HG02798 (cell line): ENCODE results near the gene CELA1.
"Not testable (repeated sequence)": the region's sequence is repeated elsewhere in the genome, so short reads cannot be mapped to it uniquely, and the experiment has no call there.

ENCODE experiments used
- ATAC-seq: cut with Tn5 transposase; IDR thresholded peaks from one replicate; pipeline ENCODE4 v1.9.1; 2021; ENCODE audit warnings: mild to moderate bottlenecking; ENCODE audit not compliant: unreplicated experiment, poor library complexity

The CELA1 gene

DNA sequence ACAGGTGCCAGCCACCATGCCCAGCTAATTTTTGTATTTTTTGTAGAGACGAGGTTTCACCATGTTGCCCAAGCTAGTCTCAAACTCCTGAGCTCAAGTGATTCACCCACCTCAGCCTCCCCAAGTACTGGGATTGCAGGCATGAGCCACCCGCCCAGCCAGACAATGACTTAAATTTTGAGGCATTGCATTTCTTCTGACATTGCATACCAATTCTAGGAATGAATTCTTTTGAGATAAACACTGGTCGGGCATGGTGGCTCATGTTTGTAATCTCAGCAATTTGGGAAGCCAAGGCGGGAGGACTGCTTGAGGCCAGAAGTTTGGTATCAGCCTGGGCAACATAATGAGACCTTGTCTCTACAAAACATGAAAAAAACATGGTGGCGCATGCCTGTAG is 2.5 kb upstream of the CELA1 start:
- no peak for ATAC-seq

GRCh38 chr12:51348116-51348515 is 1.6 kb upstream of the CELA1 start:
- no peak for ATAC-seq

GRCh38 chr12:51345681-51346080 is 798 bp downstream of the CELA1 start:
- no peak for ATAC-seq

GRCh38 chr12:51343201-51343600 is 3.3 kb downstream of the CELA1 start:
- ATAC-seq = no peak

DNA sequence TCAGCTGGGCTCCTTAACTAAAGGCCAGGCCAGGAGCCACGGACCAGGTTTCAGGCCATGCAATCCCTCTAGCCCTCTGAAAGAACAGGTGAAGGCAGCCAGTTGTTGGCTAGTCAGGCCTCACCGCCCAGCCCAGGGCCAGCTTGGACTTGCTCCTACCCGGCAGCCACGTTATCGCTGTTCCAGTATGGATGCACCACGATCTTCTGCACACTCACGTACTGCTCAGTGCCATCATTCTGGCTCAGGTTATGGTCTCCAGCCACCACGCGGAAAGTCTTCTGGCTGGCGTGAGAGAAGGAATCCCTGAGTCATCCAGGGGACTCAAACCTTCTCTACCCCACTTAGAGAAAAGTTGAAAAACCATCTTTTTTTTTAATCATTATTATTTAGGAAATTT is 4.1 kb downstream of the CELA1 start:
- no peak for ATAC-seq

DNA sequence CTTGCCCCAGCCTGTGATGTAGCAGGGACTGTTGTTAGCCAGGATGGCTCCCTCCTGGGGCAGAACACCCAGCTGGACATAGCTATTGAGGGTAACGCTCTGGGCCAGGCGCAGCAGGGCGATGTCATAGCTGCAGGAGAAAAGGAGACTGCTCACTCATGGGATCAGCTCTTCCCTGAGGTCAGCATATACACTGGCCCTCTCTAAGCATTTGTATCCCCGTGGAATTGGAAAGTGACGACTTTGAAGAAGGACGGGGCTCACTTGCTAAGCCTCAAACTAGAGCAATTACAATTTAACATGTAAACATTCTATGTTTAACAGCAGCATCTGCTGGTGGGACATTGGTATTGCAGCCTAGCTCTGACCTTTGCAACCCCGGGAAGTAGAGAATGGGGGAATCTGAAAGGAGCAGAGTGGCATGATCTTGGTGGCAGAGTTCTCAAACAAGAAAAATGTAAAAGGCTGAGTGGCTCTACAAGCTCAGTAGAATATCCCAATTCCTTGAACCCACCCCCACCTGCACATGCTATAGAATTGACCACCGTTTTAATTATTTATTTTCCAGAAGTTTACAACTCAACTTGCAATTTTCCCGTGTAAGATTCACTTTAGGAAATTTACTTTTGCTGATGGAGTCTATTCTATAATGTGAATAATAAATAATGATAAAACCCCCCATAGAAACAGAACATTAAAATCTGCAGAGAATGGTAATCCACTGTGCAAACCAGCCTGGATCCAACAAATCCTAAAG is 5.0 kb downstream of the CELA1 start:
- peak; percentile 44 for ATAC-seq

GRCh38 chr12:51339750-51340149 is 6.7 kb downstream of the CELA1 start:
- no peak for ATAC-seq

DNA sequence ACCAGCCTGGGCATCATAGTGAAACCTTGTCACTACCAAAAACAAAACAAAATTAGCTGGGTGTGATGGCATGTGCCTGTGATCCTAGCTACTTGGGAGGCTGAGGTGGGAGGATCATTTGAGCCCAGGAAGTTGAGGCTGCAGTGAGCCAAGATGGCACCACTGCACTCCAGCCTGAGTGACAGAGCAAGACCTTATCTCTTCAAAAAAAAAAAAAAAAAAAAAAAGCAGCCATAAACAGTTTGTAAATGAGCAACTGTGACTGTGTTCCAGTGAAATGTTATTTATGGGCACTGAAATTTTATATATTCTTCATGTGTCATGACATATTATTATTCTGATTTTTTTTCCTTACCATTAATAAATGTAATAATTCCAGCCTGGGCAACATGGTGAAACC is 9.1 kb downstream of the CELA1 start:
- not testable (repeated sequence) for ATAC-seq

DNA sequence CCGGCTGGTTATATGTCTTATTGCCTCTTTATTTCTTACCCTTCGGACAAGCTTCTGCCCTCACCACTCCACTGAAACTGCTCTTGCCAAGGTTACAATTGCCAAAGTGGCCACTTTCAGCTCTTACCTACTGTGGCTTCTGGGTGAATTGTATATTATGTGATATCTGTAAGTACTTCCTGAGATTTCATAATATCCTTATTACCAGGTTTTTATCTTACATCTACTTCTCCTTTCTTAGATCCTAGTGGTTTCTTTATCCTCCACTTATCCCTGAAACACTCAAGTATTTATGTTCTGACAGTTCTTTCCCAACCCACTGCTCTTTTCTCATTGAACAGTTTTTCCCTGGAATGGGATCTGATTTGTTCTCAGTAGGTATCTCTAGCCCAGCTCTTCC is 10.5 kb downstream of the CELA1 start:
- ATAC-seq = no peak

- ATAC-seq = no peak
These were observed 11.7 kb downstream of the CELA1 start for GRCh38 chr12:51334764-51335163.

DNA sequence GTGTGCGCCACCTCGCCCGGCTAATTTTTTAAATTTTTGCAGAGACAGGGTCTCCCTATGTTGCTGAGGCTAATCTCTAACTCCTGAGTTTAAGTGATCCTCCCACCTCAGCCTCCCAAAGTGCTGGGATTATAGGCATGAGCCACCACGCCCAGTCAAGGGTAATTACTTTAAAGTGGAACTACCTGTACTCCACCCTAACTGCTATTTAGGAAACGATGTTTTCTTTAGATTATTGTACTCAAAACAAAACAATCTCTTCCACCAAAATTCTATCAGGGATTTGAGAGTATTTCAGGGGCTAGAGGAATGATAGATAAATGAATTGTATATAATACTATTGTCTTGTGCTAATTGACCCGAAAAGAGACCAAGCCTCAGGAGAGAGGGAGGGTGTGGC is 12.9 kb downstream of the CELA1 start:
- ATAC-seq = no peak

- ATAC-seq = no peak
These were observed 16.3 kb downstream of the CELA1 start for GRCh38 chr12:51330186-51330585.

DNA sequence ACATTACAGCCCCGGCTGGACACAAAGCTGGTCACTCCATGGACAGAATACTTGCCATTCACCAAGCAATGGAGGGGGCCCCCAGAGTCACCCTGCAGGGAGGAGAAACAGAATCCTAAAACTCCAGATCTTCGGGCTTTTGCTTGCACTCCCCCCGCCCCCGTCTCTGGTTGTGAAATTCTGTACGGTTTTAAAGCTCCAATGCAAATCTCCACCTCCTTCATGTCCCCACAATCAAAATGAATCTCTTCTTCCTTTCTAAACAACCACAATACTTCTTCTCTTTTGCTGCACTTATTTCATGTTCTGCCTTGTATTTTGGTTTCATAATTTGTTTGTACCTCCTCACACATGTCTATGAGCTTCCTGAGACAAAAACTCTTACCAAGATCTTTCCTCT is 16.7 kb downstream of the CELA1 start:
- ATAC-seq = no peak

GRCh38 chr12:51328587-51328986 is 17.9 kb downstream of the CELA1 start:
- ATAC-seq = no peak

DNA sequence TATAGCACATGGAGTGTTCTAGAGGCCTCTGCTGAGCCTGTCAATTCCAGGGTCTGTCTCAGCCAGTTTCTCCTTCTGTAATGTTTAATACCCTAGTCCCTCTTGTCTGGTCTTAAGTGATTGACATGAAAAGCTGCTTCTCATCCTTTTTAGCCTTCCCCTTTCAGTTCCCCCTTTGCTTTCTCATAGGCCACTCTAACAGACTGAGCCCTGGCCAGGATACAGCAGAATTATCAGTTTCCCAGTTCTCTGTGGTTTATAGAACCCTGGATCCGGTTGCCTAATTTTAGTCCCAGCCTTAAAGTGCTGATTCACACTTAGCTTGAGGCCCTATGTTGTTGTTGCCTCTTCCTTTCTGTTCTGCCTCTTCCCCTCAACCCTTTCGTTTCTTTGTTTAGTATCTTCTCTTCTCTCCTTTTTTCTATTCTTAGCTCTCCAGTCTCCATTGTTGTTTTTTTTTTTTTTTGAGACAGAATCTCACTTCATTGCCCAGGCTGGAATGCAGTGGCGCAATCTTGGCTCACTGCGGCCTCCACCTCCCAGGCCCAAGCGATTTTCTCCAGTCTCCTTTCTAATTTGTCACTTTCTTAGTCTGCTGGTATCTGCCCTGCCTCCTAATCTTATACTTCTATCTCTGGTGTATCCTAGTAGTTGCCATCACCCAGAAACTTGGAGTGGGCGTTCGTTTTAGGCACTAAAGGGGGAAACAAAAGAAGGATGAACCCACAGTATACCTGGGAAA is 19.6 kb downstream of the CELA1 start:
- ATAC-seq = peak; percentile 53

DNA sequence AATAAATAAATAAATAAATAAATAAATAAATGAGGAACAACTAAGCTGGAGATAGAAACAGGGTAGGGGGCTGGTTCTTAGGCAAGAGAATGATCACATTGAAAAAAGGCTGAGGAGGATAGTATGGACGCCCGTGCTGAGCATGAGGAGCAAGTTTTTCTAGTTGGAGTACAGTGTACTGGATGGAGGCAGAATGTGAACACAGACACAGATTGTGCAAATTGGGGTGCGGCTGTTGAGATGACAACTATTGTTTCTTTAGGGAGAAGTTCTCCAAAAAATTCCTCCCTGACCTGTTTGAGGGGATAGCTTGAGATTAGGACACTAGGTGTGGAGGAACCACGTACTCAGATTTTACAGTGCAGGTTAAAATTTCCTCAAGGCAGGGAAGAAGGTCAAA is 21.5 kb downstream of the CELA1 start:
- no peak for ATAC-seq

DNA sequence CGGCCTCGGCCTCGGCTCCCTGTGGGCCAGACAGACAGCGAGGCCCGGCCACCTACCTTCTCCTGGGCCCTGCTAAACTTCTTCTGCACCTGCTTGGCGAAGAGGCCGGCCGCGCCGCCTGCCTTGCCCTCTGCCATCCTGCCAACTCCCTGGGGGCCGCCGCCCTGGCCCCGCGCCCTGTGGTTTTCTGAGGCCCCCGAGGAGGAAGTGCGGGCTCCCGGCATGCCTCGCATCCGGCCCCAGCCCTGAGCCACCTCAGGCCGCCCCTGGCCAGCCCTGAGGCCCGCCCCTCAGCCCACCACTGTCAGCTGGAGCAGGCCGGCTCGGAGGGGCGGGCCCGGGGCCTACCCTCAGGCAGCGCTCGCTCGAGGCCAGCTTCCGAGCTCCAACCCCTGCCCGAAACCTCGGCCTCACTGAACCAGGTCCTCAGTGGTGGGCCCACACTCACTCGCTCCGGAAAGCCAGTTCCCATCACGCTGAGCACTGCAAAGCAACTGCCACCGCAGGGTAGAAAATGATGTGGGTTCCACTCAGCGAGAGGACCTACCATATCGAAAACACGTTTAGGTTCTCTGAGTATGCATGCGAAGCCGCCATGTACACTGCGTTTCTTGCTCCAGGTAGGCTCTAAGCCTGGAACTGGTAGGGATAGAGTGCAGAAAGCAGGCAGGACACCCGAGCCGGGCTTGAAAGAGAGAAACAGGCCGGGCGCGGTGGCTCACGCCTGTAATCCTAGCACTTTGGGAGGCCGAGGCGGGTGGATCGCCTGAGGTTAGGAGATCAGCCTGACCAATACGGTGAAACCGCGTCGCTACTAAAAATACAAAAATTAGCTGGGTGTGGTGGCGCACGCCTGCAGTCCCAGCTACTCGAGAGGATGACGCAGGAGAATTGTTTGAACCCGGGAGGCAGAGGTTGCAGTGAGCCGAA is 22.2 kb downstream of the CELA1 start, which contains the start of gene BIN2:
Gene BIN2, minus strand, starts transcription at position 209 of the 930 bp plus-strand sequence. Its CDS starts 72 bp downstream, at position 137.
- peak; percentile 58 for ATAC-seq

- no peak for ATAC-seq
These were observed 23.0 kb downstream of the CELA1 start for GRCh38 chr12:51323317-51323960.

- ATAC-seq = no peak
These were observed 24.0 kb downstream of the CELA1 start for GRCh38 chr12:51322452-51322851.

DNA sequence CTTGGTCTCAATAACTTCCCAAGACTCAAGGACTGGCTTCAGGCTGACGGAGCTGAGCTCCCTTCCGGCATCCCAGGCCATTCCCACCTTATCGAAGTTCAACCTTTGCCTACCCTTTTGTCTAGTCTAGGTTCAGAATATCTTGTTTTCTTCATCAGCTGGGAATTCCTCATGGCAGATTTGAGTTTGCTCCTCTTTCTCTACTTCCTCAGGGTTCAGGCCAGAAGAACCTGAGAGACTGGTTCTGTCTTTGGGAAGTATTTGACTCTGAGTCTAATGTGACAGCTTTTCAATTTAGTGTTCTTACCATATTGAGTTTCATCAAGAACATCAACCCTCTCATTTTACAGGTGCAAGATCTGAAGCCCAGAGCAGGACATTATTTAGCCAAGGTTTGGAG is 24.6 kb downstream of the CELA1 start:
- ATAC-seq = no peak
